ENCODE results near the gene CD226. TPM values are rescaled to one million over a fixed set of nuclear protein-coding genes. Genes with fewer than 3 reads are reported as not detected.

Gene CD226
- total and polyA plus RNA-seq, 2 of the 4 experiments (the other 2 are of a cell fraction) = 0.29 to 1.1 TPM

GRCh38 chr18:69980982-69981804 is 33.5 kb upstream of the CD226 start:
- no peak for ATAC-seq (ENCODE audit: low read depth)
- H3K18ac ChIP-seq (ENCODE audit: low read depth, low read length) = no peak overlapping the region
- no peak overlapping the region for H2BK120ac ChIP-seq (ENCODE audit: low read depth, low read length)
- DNase-seq = no peak
- H3K9me3 ChIP-seq (ENCODE audit: control insufficient read depth, insufficient read depth, low read length) = peaks cover 6% of the 10 kb centered on the region
- no peak overlapping the region for H4K8ac ChIP-seq (ENCODE audit: low read depth in 2 of 2, low read length in 2 of 2)
- no peaks in the 10 kb centered on the region for H3K4me1 ChIP-seq (ENCODE audit: control insufficient read depth, insufficient read depth, low read length)
- H3K79me1 ChIP-seq (ENCODE audit: low read depth in 1 of 2, low read length in 2 of 2) = no peaks in the 10 kb centered on the region
- dilution Hi-C loops (cut with HindIII; ENCODE audit: low sequenced_read_pairs, unreplicated experiment) (no loop called here), intact Hi-C loops (cut with micrococcal nuclease) (no loop called here), in situ Hi-C loops (cut with MboI; ENCODE audit: low sequenced_read_pairs) (no loop called here)
- no peaks in the 10 kb centered on the region for H3K27me3 ChIP-seq (ENCODE audit: control insufficient read depth, insufficient read depth, low read length)
- POLR2A ChIA-PET (ENCODE audit: unreplicated experiment) = no interaction called here
- H4K5ac ChIP-seq (ENCODE audit: low read depth, low read length) = no peak overlapping the region
- H3K9me1 ChIP-seq (ENCODE audit: insufficient read depth, low read length) = no peaks in the 10 kb centered on the region
- no TSS peak for BruUV-seq (replicated peaks)
- H4K91ac ChIP-seq (ENCODE audit: insufficient read depth, low read depth, low read length) = no peak overlapping the region
- H3K36me3 ChIP-seq (ENCODE audit: control insufficient read depth, insufficient read depth, low read length) = no peaks in the 10 kb centered on the region
- no peak overlapping the region for H2AK9ac ChIP-seq (replicated peaks; ENCODE audit: low read depth, low read length, poor library complexity)
- no peak overlapping the region for H2BK15ac ChIP-seq (ENCODE audit: low read depth, low read length)
- TF ChIP-seq POLR2A (IDR thresholded peaks at IDR 0.05; ENCODE audit: low read depth, low read length) (no peak), SMC3 (IDR thresholded peaks at IDR 0.05; ENCODE audit: low read depth, low read length) (no peak), BHLHE40 (IDR thresholded peaks at IDR 0.05; ENCODE audit: low read depth, low read length) (no peak), RAD21 (IDR thresholded peaks at IDR 0.05; ENCODE audit: low read length) (no peak), NFE2L2 (IDR thresholded peaks at IDR 0.05; ENCODE audit: low read depth, low read length) (no peak), ELK1 (IDR thresholded peaks at IDR 0.05; ENCODE audit: borderline replicate concordance, low read depth, low read length) (no peak), MAFK (IDR thresholded peaks at IDR 0.05; ENCODE audit: low read depth, low read length) (no peak)
- TF ChIP-seq, protein P1, sequence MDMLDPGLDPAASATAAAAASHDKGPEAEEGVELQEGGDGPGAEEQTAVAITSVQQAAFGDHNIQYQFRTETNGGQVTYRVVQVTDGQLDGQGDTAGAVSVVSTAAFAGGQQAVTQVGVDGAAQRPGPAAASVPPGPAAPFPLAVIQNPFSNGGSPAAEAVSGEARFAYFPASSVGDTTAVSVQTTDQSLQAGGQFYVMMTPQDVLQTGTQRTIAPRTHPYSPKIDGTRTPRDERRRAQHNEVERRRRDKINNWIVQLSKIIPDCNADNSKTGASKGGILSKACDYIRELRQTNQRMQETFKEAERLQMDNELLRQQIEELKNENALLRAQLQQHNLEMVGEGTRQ (IDR thresholded peaks at IDR 0.05; ENCODE audit: low read depth, low read length) = no peak
- no peak overlapping the region for H3K9ac ChIP-seq (ENCODE audit: low read depth, low read length)
- no peak overlapping the region for H3K56ac ChIP-seq (ENCODE audit: extremely low read depth, insufficient read depth, low read length)
- H3K27ac ChIP-seq (ENCODE audit: insufficient read depth, low read length) = no peak overlapping the region
- WGBS, 2 experiments (ENCODE audit: extremely low coverage in 2 of 2, insufficient read length in 1 of 2) = no CpG with 5 or more reads among the region's 3 CpGs
- no peak overlapping the region for H3K4ac ChIP-seq (ENCODE audit: low read depth, low read length)
- H2BK5ac ChIP-seq (ENCODE audit: low read depth, low read length, poor library complexity, severe bottlenecking) = no peak overlapping the region
- no peak overlapping the region for H2AFZ ChIP-seq (replicated peaks; ENCODE audit: low read length, poor library complexity)
- H2AK5ac ChIP-seq (ENCODE audit: low read depth, low read length) = no peak overlapping the region
- H4K20me1 ChIP-seq (ENCODE audit: insufficient read depth, low read length) = no peaks in the 10 kb centered on the region
- no peak overlapping the region for H3K4me3 ChIP-seq (ENCODE audit: insufficient read depth, low read depth, low read length)
- H3K14ac ChIP-seq (replicated peaks; ENCODE audit: low read depth, low read length) = no peak overlapping the region
- no peak overlapping the region for H2BK20ac ChIP-seq (ENCODE audit: low read depth, low read length)
- CTCF ChIA-PET = no interaction called here
- H3K23ac ChIP-seq (ENCODE audit: low read depth, low read length) = no peak overlapping the region
- H3K4me2 ChIP-seq (ENCODE audit: low read depth, low read length) = no peak overlapping the region

Data from IMR-90 (cell line).